ENCODE measurements around the gene UBE2H. TPM values are rescaled to one million over a fixed set of nuclear protein-coding genes. Genes with fewer than 3 reads are reported as not detected.

The UBE2H gene
- total RNA-seq: 99.2 TPM

GRCh38 chr7:129952653-129953560 is at the start of gene UBE2H:
UBE2H (minus strand) TSS chr7:129952960; CDS start chr7:129952555, 405 bp downstream.

Small RNAs within 50 kb of the gene (small RNA-seq; reads per million reads assigned to genes)
- gene RF00019: not detected

Other genes with a start within 250 kb of the UBE2H start
- gene ZC3HC1, start 98.4 kb upstream of the UBE2H start, total RNA-seq: 17.3 TPM
- gene KLHDC10, start 117.6 kb upstream of the UBE2H start, total RNA-seq: 116 TPM

Data from diencephalon (tissue), 1 donor.